Upper lobe of left lung (tissue), 4 donors: ENCODE results near the gene APP.

Source experiments
- CTCF ChIP-seq, 6 experiments: fragments of 450-650 bp in 4 of 6; fragments of 200-600 bp in 2 of 6; sonication (generic) in 2 of 6; IDR thresholded peaks; one replicate each; pipeline ENCODE4 v1.5.1; 2016 to 2019; ENCODE audit warnings: antibody characterized with exemption in 6 of 6
- EP300 ChIP-seq, 4 donors: sonication (generic); formaldehyde crosslinking; IDR thresholded peaks; one replicate each; pipeline ENCODE4 v1.5.1; 2017; ENCODE audit warnings: antibody characterized with exemption in 4 of 4, control low read depth in 2 of 4
- POLR2A ChIP-seq, 4 donors: fragments of 450-650 bp; IDR thresholded peaks; one replicate each; pipeline ENCODE4 v1.5.1; 2016 to 2017; ENCODE audit warnings: antibody characterized with exemption in 4 of 4, mild to moderate bottlenecking in 2 of 4

GRCh38 chr21:26124896-26125295 lies 45.7 kb downstream of the APP start:
- TF ChIP-seq CTCF (IDR thresholded peaks at IDR 0.05): no peak
- TF ChIP-seq POLR2A (IDR thresholded peaks at IDR 0.05): no peak
- no peak for TF ChIP-seq EP300 (IDR thresholded peaks at IDR 0.05)
